GM12864 (cell line): Measurements from ENCODE around the gene SRRM4.
A peak's percentile ranks its signal among the peaks of the same experiment; 100 is the strongest.
"Not testable (repeated sequence)": the region's sequence is repeated elsewhere in the genome, so short reads cannot be mapped to it uniquely, and the experiment has no call there.

Experiments
- DNase-seq: peaks from one replicate; pipeline ENCODE4 v3.0.0-alpha.2; 2011; ENCODE audit warnings: low read depth
- H3K4me3 ChIP-seq: 2 replicates; pipeline ENCODE4 v1.5.1; 2011; ENCODE audit warnings: mild to moderate bottlenecking, low read depth, low read length, control low read depth
- CTCF ChIP-seq: IDR thresholded peaks from 2 replicates; pipeline ENCODE4 v1.5.1; 2011; ENCODE audit warnings: low read depth, mild to moderate bottlenecking, moderate library complexity, low read length, control low read depth, inconsistent platforms; ENCODE audit errors: missing control alignments

SRRM4 gene

GRCh38 chr12:119020406-119021360 lies 39.3 kb downstream of the SRRM4 start:
- no peak overlapping the region for H3K4me3 ChIP-seq
- no peak for DNase-seq
- peak; percentile 75 for TF ChIP-seq CTCF

GRCh38 chr12:119024356-119024755 lies 43.0 kb downstream of the SRRM4 start:
- no peak overlapping the region for H3K4me3 ChIP-seq
- no peak for DNase-seq
- TF ChIP-seq CTCF = no peak

- TF ChIP-seq CTCF = no peak
- no peak overlapping the region for H3K4me3 ChIP-seq
- no peak for DNase-seq
Observed at GRCh38 chr12:119025786-119026185, 44.4 kb downstream of the SRRM4 start.

- not testable (repeated sequence) for H3K4me3 ChIP-seq, DNase-seq
Observed at GRCh38 chr12:119033332-119033731, 52.0 kb downstream of the SRRM4 start.

- TF ChIP-seq CTCF = peak; percentile 68
- DNase-seq = no peak
Observed at GRCh38 chr12:119036878-119037825, 55.8 kb downstream of the SRRM4 start.

GRCh38 chr12:119044094-119044493 lies 62.8 kb downstream of the SRRM4 start:
- TF ChIP-seq CTCF = no peak
- DNase-seq = no peak
- no peak overlapping the region for H3K4me3 ChIP-seq

More at GRCh38 chr12:119036878-119037825, 55.8 kb downstream of the SRRM4 start:
- no peak overlapping the region for H3K4me3 ChIP-seq

- no peak for DNase-seq
- H3K4me3 ChIP-seq = no peak overlapping the region
- no peak for TF ChIP-seq CTCF
Observed at GRCh38 chr12:119047641-119048040, 66.3 kb downstream of the SRRM4 start.
